HG03066 (cell line): ENCODE results near the gene MYO5C.

Source experiments
- ATAC-seq: cut with Tn5 transposase; IDR thresholded peaks from one replicate; pipeline ENCODE4 v1.9.1; 2021; ENCODE audit warnings: low read depth; ENCODE audit not compliant: unreplicated experiment

Gene MYO5C

DNA sequence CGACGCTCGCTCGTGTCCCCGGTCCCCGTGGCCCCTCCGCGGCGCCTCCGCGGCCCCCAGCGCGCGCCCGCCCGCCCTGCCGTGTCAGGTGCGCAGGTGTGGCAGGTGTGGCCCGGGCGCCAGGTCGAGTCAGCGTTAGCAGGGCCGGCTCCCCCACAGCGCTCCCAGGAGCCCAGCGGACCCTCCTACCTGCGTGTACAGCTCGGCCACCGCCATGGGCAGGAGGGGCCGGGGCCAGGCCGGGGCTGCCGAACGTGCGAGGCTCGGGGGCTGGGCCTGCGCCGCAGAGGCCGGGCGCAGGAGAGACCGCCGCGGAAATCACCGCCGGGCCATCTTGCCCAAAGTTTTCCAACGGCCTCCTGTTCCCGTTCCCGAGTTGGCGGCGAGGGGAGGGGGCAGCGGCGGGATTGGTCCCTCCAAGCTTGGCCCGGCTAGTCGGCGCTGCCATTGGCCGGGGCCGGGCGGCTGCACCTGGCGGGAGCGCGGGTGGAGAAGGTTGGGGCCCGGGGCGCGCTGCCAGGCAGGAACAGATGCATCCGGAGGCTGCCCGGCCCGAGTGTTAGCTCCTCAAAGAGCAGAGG is at the start of gene MYO5C:
Gene MYO5C (minus strand): TSS at position 384 of the 581 bp plus-strand sequence. CDS start 168 bp downstream, at position 216.
- ATAC-seq, result no peak

DNA sequence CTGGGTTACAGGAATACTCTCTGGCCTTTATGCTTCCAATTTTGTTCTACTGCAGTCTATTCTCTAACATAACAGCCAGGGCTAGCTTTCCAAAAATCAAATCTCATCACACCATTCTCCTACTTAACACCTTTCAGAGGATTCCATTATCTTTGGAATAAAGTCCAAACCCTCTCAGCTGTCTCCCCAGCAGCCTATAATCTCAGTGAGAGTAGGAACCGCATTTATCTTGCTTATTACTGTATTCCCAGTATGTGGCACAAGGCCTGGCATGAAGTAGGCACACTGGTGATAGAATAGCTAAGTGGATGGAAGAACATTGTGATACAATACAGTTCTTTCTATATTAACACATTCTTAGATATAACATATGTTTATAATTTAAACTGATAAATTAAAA is 49.0 kb upstream of the MYO5C start:
- ATAC-seq, result no peak

DNA sequence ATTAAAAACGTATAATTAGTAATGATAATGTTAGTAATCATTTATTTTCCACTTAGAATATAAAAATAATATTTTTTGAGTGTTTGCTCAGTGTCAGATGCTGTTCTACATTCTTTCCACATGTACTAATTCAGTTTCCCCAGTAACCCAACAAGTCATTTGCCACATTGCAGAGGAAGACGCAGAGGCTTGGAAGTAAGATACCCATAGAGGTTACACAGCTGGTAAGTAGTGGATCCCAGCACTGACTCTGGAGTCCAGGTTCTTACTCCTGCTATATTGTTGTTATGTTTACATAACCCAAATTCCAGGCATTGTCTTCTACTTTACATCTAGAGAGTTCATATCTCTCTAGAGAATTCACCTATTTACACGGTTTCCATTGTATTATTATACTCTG is 48.2 kb upstream of the MYO5C start:
- ATAC-seq, result no peak

GRCh38 chr15:52340093-52340492 is 44.5 kb upstream of the MYO5C start:
- no peak for ATAC-seq

DNA sequence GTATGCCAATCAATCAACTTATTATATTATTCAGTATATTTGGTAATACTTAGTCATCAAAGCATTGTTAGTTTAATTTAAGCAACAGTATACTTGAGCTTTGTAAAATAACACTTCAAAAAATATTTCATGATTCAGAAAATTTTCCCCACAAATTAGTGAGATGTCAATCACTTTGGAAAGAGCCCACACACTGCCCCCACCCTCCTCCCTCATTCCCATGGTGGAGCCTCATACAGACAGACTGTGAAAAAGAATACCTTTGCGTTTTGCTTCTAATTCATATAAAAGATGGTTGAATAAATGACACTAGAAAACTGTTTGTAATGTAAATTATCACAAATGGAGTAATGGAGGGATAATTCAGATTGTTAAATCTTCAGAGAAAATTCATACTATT is 43.3 kb upstream of the MYO5C start:
- ATAC-seq, result no peak

- ATAC-seq, result no peak
Measured at GRCh38 chr15:52338058-52338457, 42.5 kb upstream of the MYO5C start.

GRCh38 chr15:52337198-52337853 is 41.7 kb upstream of the MYO5C start:
- no peak for ATAC-seq

- ATAC-seq, result no peak
Measured at GRCh38 chr15:52336529-52336928, 40.9 kb upstream of the MYO5C start.

GRCh38 chr15:52334491-52335160 is 39.0 kb upstream of the MYO5C start:
- no peak for ATAC-seq

DNA sequence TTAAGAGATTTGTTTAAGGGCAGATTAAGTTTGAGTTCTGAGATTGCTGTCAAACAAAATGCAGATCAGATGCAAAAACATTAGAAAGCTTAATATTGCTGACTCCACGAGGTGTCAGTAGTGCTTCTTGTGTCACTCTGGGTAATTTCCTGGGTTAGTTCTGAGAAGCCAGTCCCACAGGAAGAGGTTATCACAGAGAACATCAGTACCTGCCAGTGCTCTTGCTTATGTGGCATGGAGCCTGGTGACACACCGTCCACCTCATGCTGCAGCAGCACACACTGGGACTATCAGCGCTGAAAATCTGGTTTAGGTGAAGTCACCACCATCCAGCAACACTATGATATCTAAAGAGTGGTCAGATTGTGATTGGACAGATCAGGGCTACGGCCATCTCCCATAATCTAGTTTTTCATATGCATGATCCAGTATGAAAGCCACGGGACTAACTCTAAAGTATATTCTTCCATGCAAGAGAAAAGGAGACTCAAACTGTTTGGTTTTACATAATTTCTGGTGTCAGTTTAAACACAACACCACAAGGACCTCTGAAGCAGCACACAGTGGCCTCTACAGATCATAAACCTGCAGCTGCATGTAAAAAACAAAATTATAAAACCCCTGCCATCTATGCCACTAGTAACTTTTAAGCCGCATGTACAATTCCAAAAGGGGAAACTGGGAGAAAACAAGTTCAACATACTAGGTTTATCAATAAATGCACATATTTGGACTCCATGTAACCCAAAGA is 36.1 kb upstream of the MYO5C start:
- ATAC-seq, result peak; percentile 85

DNA sequence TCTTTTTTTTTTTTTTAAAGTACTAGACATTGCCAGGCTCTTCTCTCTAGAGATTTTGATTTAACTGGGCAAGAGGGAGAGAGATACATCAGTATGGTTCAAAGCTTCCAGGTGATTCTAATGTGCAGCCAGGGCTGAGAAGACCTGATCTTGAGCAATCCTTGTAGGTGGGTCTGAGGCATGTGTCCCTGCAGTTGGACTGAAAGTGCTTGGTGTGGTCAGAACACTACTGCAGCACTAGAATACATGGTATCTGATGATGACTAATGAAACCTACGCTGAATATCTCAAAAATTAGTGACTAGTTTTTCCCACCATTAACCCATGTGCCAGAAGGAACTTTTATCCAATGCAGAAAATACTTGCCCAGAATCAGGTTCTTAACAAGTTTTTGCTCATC is 34.4 kb upstream of the MYO5C start:
- ATAC-seq, result no peak

DNA sequence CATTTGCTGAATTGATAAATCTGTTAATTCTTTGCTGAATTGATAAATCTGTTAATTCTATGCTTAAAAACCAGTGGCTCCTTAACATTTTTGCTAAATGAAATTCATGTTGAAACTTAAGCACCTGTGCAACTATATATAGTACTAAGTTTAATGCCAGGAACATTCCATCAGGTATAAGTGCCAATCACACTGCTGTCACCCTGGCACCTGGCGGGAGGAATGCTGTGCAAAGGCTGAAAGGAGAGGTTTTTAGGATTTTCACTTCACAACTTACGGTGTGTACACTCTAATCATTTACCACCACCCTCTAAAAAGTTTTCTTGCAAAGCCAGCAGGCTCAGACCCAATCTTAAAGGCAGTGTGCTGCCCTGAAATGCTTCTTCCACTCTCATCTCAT is 33.5 kb upstream of the MYO5C start:
- no peak for ATAC-seq

DNA sequence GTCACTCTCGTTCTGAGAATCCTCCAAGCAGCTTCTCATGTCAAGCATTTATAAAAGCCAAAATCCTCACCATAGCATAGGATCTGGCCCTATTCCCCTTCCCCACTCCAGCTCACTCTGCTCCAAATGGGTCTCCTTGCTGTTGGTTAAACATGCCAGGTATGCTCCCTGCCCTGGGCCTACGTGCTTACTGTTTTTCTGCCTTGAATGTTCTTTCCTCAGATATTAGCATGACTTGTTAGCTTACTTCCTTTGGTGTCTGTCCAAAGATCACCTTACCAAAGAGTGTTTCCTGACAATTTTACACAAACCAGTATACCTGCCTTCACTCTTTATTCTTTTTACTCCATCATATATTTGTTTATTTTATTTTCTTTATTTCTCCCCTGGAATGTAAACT is 33.1 kb upstream of the MYO5C start:
- no peak for ATAC-seq

DNA sequence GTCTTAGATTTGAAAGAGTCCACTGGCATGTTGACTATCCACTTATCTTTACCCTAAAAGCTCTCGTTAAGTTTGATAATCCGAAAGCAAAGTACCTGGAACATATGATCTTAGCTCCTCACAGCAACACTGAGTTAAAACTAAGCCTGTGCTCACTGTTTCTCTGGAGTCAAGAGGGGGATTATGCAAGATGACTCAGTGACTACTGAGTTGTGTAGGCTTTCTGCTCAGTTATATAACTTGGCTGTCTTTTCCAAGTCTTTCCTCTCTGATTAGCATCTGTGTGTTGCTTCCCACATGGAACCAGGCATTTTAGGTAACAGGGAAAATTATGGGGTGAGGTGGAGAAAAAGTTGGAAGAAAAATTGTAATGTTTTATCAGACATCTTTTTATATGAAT is 31.2 kb upstream of the MYO5C start:
- no peak for ATAC-seq

- ATAC-seq, result no peak
Measured at GRCh38 chr15:52324109-52324508, 28.5 kb upstream of the MYO5C start.

- ATAC-seq, result no peak
Measured at GRCh38 chr15:52318729-52319500, 23.3 kb upstream of the MYO5C start.

GRCh38 chr15:52317688-52318087 is 22.1 kb upstream of the MYO5C start:
- ATAC-seq, result no peak

DNA sequence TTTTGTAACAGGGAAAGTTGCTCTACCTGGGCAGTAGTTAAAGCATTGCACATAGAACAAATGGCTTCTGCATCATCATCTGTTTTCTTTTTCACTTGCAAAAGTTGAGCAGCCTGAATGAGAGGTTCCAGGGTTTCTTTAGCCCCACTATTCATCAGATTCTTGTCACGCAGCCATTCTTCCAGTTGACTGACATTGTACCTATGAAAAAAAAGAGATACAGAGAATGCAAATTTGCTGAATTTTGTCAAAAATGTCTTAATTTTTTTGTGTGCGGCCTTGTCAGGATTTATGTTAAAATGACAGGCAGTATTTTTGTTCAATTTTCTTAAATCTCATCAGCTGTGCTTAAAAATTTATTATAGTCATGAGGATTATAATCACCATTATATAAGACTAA is 21.4 kb upstream of the MYO5C start:
- ATAC-seq, result no peak

- ATAC-seq, result no peak
Measured at GRCh38 chr15:52309154-52309548, 13.5 kb upstream of the MYO5C start.

GRCh38 chr15:52308446-52309153 is 13.0 kb upstream of the MYO5C start:
- peak; percentile 70 for ATAC-seq
